Activated CD8-positive, alpha-beta memory T cell treated with anti-CD3 and anti-CD28 coated beads, Interleukin-2, amount 50 U/mL, for 1 hour (primary cell): Measurements from ENCODE around the gene TMEM120B.
"Not testable (repeated sequence)": the region's sequence is repeated elsewhere in the genome, so short reads cannot be mapped to it uniquely, and the experiment has no call there.

ENCODE experiments used
- DNase-seq: peaks from one replicate; pipeline ENCODE4 v3.0.0-alpha.2; 2020; ENCODE audit errors: extremely low read depth

Gene TMEM120B

DNA sequence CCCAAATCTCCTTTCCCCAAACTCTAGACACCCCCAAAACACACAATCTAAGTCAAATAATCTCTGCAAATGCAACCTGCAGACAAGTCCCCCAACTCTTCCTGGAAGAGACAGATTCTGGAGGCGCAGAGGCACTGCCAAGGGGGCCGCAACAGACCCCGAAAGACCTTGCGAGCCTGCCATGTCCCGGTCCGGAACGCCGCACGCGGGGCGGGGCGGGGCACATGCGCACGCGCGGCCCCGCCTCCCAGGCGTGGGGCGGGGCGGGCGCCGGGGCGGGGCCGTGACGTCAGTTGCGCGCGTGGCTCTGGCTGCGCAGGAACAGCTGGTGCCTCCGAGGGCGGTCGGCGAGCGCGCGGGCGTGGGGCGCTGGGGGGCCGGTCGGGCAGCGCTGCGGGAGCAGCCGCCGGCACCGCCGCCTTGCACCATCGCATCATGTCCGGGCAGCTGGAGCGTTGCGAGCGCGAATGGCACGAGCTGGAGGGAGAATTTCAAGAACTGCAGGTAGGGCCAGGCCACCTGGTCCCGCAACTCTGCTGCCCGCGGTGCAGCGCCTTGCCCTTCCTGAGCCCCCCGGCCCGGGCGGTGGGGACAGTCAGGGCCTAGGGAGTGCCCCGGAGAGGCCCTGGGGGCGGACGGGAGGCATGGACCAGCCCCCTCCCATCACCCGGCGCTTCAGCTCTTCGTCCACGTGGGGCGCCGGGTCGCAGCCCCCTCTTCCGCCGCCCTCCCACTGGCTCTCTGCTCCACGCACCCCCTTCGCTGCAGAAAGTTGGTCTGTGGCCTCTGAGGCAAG, at the start of gene TMEM120B:
TSS of gene TMEM120B (plus strand) at position 292 of the 796 bp plus-strand sequence. CDS start at position 436, 144 bp downstream.
- DNase-seq: peak; percentile 45

DNA sequence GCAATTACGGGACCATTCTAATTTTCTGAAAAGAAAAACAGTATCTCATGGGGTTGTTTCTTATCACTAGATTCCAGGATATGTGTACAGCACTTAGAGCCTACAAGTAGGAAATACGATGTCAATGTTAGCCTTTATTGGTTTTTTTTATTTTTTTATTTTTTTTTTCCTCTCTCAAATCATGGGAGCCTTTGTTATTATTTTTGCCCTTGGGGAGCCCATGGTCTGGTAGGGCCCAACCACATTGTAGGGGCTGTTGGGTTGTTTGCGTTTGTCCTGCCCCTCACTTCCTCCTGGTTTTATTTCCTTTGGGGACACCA, 49.0 kb upstream of the TMEM120B start:
- DNase-seq: no peak

DNA sequence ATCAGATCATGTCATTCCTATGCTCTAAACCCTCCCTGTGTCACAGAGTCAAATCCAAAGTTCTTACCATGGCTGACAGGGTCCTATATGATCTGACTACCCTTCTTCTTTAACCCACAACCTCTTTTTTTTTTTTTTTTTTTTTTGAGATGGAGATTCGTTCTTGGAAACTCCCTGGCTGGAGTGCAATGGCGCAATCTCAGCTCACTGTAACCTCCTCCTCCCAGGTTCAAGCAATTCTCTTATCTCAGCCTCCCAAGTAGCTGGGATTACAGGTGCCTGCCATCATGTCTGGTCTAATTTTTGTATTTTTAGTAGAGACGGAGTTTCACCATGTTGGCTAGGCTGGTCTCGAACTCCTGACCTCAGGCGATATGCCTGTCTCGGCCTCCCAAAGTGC, 45.7 kb upstream of the TMEM120B start:
- not testable (repeated sequence) for DNase-seq

DNA sequence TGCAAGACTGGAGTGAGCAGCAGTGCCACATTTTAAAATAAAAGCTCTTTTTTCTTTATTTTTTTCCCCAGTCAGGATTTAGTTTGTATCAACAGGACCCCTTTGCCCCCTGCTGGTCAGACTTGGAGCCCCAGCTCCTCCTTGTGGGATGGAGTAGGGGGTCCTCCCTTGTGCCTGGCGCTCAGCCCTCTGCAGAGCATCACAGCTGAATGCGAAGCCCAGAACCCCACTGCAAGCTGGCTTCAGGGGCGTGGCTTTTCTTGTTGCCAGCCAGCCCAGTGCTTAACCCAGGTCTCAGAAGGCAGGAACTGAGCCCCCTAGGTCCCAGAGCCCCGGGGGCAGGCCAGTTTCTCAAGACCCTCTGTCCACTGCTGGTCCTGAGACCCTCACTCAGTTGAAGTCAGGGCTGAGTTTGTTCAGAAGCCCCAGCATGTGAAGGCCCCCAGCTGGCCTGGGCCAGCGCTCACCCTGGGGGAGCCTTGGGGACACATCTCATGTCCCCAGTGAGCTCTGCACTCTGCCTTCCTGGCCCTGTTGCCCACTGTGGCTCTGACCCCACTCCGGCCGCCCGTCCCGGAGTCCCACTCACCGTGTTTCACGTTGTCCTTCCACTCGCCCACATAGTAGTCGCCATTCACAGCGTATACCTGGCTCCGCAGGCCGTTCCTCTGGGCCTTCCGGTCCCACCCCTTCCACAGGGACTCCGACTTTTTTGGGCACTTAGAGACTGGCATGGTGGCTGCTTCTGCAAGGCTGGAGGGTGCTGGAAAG, 43.6 kb upstream of the TMEM120B start:
- DNase-seq: no peak

DNA sequence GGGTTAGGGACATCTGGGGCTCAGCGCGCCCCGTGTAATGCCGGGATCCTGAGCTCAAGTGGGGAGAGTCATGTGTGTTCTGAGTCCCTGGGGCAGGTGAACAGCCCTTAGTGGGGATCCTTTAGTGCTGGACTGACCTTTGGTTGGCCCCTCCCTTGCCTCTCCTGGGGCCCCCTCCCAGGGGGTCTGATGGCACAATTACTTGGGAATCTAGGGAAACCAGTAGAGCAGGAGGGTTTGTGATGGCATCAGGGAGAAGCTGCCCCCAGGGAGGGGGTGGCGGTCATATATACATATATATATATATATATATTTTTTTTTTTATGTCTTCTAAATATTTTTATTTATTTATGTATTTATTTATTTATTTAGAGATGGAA, 43.0 kb upstream of the TMEM120B start, which contains the start of gene MORN3:
TSS of gene MORN3 (minus strand) at position 134 of the 380 bp plus-strand sequence. CDS start 171 bp downstream, outside the sequence.
- no peak for DNase-seq

DNA sequence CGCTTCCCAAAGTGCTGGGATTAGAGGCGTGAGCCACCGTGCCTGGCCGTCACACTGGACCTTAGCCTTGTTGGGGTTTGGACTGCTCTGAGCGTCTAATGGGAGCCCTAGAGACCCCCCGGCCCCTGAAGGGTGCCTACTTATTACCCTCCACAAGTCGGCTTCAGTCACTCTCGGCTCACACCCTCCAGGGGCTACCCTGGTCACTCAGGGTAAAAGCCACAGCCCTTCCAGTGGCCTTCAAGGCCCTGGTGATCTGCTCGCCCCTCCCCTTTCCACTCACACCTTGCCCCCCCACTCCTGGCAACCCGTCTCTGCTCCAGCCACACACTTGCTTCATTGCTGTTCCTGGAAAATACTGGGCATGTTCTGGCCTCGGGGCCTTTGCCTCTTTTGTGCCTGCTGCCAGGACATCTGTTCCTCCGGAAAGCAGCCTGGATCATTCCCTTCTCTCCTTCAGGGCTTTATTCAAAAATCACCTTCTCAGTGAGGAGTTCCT, 39.5 kb upstream of the TMEM120B start:
- DNase-seq: no peak

DNA sequence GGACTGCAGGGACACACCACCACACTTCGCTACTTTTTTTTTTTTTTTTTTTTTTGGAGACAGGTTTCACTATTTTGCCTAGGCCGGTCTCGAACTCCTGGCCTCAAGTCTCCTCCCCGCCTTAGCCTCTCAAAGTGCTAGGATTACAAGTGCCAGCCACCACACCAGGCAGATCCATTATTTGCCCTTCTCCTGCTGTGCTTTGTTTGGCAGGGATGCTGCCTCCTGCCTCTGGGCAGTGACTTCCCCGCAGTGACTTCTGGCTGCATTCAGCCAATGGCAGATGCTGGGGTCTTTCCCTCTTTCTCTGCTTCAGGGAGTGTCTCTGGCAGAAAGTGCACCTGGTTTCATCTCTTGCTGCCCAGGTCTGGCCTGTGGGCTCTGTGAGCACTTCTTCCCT, 36.4 kb upstream of the TMEM120B start:
- DNase-seq: no peak

DNA sequence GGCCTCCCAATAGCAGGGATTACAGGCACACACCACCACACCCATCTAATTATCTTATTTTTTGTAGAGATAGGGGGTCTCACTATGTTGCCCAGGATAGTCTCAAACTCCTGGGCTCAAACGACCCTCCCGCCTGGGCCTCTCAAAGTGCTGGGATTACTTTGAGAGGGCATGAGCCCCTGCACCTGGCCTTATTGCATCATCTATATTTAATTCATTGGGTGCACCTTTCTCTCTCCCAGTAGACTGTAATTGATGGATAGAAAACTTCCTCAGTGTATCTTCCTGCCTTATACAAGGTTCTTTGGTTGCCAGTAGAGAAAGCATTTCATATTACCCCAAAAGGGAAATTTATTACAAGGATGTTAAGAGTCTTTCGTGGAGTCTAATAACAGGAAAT, 34.2 kb upstream of the TMEM120B start:
- DNase-seq: no peak

DNA sequence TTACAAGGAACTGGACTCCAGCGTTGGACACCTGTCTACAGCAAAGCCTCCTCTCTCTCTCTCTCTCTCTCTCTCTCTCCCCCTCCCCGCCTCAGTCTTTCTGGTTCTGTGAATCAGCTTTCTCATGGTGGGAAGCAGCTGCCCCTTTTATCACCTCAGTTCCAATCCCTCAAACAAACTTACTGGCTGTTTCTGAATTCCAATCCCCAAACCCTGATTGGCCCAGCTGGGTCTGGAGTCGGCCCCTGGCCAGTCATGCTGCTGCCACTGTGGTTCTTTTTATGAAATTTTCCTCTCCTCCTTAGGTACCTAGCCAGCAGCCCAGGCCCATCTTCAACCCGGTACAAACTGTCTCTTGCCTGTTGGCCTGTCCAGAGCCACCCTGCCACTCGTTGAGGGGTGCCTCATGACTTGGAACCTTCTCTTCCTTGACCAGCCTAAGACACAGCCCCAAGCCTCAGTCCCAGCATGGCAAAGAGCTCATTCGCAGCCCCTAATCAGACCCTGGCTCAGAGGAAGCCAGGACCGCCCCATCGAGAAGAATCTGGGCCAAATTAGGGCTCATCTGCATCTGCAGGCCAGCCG, 33.7 kb upstream of the TMEM120B start:
- no peak for DNase-seq

DNA sequence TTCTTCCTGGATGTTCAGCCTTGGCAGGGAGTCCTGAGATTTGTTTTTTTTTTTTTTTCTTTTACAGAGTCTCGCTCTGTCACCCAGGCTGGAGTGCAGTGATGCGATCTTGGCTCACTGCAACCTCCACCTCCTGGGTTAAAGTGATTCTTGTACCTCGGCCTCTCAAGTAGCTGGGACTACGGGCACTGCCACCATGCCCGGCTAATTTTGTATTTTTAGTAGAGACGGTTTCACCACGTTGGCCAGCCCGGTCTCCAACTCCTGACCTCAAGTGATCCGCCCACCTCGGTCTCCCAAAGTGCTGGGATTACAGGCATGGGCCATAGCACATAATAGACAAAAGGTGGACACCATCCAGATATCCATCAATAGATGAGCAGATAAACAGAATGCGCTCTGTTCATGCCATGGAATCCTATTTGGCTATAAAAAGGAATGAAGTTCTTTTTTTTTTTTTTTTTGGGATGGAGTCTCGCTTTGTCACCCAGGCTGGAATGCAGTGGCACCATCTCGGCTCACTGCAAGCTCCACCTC, 32.8 kb upstream of the TMEM120B start:
- not testable (repeated sequence) for DNase-seq

DNA sequence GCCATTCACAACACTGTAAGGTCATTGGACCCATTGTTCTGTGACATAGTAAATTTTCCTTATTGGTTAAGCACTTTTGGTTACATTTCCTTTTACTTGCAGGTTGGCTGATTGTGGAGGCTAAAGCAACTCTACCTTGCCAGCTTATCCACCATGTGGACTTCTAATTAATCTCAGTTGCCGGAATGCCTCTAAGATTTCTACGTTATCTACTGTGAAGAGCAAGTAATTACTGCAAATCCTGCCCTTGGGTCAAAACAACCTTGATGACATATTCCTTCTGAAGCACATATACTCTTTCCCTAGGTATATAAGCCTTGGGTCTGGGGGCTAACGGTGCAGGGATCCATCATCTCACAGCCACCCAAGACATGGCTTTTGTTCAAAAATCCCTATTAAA, 23.6 kb upstream of the TMEM120B start:
- DNase-seq: no peak

DNA sequence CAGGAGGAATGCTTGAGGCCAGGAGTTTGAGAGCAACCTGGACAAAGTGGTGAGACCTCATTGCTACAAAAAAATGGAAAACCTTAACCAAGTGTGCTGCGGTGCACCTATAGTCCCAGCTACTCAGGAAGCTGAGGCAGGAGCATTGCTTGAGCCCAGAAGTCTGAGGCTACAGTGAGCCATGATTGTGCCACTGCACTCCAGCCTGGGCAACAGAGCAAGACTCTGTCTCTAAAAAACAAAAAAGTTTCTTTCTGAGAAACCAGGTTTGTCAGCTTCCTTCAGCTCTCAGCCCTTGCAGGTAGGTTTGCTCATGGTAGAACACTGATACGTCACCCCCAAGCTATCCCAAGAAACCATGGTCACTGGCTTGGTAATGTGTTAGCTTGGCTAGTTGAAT, 23.1 kb upstream of the TMEM120B start:
- no peak for DNase-seq

DNA sequence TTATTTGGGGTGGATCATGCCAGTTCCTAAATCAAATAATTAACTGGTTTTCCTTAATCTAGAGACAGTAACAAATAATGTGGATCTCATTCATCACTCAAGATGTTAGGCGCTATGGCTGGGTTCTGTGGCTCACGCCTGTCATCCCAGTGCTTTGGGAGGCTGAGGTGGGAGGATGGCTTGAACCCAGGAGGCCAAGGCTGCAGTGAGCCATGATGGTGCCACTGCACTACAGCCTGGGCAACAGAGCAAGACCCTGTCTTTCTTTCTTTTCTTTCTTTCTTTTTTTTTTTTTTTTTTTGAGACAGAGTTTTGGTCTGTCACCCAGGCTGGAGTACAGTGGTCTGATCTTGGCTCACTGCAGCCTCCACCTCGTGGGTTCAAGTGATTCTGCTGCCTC, 19.8 kb upstream of the TMEM120B start:
- not testable (repeated sequence) for DNase-seq

DNA sequence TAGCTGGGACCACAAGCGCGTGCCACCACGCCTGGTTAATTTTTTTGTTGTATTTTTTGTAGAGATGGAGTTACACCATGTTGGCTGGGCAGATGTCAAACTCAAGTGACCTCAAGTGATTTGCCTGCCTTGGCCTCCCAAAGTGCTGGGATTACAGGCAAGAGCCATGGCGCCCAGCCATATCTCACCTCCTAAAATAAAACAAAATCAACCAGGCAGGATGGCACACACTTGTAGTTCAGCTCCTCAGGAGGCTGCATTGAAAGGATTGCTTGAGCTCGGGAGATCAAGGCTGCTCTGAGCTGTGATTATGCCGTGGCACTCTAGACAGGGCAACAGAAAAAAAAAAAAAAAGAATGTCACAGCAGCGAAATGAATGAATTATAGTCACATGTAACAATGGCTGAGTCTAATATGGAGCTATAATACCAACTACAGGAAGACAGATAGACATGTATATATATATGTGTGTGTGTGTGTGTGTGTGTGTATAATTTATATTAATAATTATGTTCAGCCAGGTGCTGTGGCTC, 19.3 kb upstream of the TMEM120B start:
- no peak for DNase-seq

DNA sequence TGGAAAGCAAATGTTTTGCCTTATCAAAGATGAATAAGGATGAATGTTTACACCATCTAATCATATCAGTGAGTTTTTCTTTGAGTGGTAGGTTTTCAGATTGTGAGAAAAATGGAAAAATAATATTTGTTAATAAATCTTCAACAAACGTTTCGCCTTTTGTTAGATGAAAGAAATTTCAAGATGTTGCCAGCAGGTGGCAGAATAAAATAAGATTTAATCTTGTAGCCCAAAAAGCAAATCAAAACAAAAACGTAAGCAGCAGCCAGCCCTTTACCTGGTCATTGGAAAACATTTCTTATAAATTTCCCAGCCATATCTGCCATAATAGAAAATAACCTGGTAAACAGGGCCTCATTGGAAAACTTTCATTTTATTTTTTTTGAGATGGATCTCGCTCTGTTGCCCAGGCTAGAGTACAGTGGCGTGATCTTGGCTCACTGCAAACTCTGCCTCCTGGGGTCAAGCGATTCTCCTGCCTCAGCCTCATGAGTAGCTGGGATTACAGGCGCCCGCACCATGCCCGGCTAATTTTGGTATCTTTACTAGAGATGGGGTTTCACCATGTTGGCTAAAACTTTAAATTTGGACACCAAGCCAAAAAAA, 15.4 kb upstream of the TMEM120B start:
- no peak for DNase-seq

DNA sequence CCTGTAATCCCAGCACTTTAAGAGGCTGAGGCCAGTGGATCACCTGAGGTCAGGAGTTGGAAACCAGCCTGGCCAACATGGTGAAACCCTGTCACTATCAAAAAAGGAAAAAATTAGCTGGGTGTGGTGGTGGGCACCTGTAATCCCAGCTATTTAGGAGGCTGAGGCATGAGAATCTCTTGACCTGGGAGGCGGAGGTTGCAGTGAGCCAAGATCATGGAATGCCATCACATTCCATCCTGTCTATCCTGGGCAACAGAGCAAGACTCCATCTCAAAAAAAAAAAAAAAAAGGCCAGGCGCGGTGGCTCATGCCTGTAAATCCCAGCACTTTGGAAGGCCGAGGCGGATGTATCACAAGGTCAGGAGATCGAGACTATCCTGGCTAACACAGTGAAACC, 14.7 kb upstream of the TMEM120B start:
- DNase-seq: not testable (repeated sequence)

DNA sequence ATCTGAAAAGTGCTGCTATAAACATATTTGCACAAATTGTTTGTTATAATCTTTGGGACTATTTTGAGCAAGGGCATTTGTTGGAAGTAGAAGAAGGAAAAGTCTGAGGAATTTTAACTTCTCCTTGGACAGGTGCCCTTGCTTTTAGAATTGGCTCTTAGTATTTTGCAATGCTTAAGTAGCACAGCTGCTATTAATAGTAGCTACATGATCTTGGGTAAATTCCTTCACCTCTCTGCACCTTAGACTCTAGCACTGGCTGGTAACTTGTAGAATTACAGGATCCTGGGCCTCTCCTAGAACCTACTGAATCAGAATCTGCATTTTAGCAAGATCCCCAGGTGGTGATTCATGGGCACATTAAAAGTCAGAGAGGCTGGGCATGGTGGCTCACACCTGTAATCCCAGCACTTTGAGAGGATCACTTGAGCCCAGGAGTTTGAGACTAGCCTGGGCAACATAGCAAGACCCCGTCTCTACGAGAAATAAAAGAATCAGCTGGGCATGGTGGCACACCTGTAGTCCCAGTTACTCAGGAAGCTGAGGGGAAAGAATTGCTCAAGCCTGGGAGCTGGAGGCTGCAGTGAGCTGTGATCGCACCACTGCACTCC, 10.8 kb upstream of the TMEM120B start:
- DNase-seq: no peak

DNA sequence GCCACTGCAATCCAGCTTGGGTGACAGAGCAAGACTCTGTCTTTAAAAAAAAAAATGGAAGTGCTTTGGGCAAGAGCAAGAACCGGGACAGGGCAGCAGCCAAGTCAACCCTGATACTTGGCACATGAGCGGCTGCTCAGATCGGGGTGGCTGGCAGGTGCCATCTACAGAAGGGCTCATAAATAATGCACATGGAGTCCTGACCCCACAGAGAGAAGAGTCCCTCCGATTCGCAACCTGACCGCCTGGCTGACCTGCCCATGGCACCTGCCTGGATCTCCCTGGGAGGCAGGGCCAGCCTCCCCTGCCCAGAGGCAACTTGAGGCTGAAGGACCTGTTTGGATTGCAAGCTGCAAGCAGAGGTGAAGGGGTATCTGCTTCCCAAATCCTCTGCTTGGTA, 9.6 kb upstream of the TMEM120B start:
- no peak for DNase-seq

DNA sequence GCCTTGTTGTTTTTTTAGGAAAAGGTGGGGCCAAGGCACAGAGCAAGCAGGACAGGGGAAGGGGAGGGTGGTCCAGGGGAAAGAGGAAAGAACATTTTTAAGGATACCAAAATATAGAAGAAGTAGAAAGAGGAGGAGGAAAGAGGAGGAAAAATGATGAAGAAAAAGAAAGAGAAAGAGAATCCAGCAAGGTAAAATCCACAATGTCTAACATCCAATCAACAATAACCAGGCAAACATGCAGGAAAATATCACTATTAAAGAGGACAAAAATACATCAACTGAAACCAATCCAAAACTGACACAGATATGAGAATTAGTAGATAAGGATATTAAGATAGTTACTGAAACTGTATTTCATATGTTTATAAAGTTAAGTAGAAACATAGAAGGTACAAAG, 7.0 kb upstream of the TMEM120B start:
- DNase-seq: no peak

DNA sequence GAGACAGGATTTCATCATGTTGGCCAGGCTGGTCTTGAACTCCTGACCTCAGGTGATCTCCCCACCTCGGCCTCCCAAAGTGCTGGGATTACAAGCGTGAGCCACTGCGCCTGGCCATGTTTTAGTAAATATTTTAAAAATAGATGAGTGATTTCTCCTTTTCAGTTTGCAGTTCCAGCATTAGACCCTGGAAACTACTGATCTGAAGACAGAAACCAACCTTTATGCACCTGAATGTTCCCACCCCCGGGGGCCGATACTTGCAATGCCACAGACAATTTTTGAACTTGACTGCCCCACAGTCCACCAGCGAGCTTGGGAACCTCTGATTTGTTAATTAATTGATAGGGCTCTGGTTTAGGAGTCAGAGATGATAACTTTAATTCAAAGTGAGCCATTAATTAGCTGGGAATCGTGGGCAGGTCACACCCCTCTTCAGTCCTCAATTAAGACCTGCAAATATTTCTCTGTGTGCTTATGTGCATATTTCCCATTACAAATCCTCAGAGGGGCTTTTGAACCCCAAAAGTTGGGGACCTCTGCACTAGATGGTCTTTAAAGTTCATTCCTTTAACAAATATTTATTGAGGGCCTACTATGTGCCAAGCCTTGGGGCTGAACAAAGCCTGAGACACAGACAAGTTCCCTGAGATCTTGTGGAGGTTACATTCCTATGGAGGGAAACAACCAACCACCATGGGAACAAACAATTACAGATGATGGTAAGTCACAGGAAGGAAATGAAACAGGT, 4.1 kb upstream of the TMEM120B start:
- no peak for DNase-seq

DNA sequence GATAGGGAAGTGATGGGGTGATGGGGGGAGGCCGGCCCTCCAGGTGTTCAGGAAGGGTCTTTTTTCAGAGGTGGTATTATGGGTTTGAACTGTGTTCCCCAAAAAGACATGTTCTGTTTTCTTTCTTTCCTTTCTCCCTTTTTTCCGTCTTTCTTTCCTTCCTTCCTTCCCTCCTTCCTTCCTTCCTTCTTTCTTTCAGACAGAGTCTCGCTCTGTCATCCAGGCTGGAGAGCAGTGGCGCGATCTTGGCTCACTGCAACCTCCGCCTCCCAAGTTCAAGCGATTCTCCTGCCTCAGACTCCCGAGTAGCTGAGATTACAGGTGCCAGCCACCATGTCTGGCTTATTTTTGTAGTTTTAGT, 3.5 kb upstream of the TMEM120B start:
- not testable (repeated sequence) for DNase-seq
